Mammary epithelial cell (primary cell): ENCODE results near the gene HIVEP3.

Experiments used
- EZH2 ChIP-seq: IDR thresholded peaks from 2 replicates; pipeline ENCODE4 v1.6.1; 2012; ENCODE audit warnings: low read length, inconsistent platforms, borderline replicate concordance
- TF ChIP-seq, protein P1 (sequence below), 2 donors: IDR thresholded peaks in 1 of 2; conservative IDR thresholded peaks in 1 of 2; 2 replicates each; pipeline ENCODE4 v1.5.1; 2011 to 2012; ENCODE audit warnings: inconsistent platforms in 2 of 2, low read length in 2 of 2, mild to moderate bottlenecking in 2 of 2, control low read depth in 1 of 2, low read depth in 1 of 2; ENCODE audit not compliant: insufficient read depth in 1 of 2; ENCODE audit errors: extremely low read depth in 1 of 2

DNA sequence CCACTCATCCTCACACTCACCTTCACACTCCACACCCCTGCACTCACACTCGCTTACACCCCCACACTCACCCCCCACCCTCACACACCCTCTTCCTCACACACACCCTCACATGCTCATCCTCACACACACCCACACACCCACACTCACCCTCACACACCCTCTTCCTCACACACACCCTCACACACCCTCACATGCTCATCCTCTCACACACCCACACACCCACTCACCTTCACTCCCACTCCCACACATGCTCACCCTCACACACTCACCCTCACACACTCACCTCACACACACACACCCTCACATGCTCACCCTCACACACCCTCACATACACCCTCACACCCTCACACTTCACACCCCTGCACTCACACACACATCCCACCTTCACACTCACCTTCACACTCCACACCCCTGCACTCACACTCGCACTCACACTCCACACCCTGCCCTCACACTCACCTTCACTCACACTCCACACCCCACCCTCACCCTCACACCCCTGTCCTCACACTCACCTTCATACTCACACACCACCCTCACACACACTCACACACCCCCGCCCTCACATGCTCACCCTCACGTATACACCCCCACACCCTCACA lies 391.7 kb downstream of the HIVEP3 start:
- TF ChIP-seq EZH2, result no peak
- TF ChIP-seq, protein P1, sequence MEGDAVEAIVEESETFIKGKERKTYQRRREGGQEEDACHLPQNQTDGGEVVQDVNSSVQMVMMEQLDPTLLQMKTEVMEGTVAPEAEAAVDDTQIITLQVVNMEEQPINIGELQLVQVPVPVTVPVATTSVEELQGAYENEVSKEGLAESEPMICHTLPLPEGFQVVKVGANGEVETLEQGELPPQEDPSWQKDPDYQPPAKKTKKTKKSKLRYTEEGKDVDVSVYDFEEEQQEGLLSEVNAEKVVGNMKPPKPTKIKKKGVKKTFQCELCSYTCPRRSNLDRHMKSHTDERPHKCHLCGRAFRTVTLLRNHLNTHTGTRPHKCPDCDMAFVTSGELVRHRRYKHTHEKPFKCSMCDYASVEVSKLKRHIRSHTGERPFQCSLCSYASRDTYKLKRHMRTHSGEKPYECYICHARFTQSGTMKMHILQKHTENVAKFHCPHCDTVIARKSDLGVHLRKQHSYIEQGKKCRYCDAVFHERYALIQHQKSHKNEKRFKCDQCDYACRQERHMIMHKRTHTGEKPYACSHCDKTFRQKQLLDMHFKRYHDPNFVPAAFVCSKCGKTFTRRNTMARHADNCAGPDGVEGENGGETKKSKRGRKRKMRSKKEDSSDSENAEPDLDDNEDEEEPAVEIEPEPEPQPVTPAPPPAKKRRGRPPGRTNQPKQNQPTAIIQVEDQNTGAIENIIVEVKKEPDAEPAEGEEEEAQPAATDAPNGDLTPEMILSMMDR (conservative IDR thresholded peaks at IDR 0.05 in 1 of 2, IDR thresholded peaks at IDR 0.05 in 1 of 2; ENCODE audit: extremely low read depth in 1 of 2, insufficient read depth in 1 of 2, low read depth in 1 of 2, low read length in 2 of 2), result no peak
